CD14-positive monocyte (primary cell): Measurements from ENCODE around the gene MOV10. TPM values are rescaled to one million over a fixed set of nuclear protein-coding genes. Genes with fewer than 3 reads are reported as not detected.

Source experiments
- DNase-seq, 3 donors: peaks; one replicate each; pipeline ENCODE4 v3.0.0-alpha.2; 2011 to 2022
- H2AFZ ChIP-seq: 2 replicates; pipeline ENCODE4 v1.6.0; 2012; ENCODE audit warnings: mild to moderate bottlenecking, low read depth, low read length, inconsistent platforms; ENCODE audit not compliant: insufficient read depth, poor library complexity, severe bottlenecking
- H3K27ac ChIP-seq, 2 donors: 1 replicate in 1 of 2; 2 replicates in 1 of 2; pipeline ENCODE4 v1.5.1; 2012 to 2013; ENCODE audit warnings: low read length in 2 of 2, control low read depth in 1 of 2, inconsistent platforms in 1 of 2, low read depth in 1 of 2, mild to moderate bottlenecking in 1 of 2
- H3K27me3 ChIP-seq, 2 donors: one replicate each; pipeline versions ENCODE4 v1.6.0 to v1.6.1; 2011 to 2013; ENCODE audit warnings: low read length in 2 of 2; ENCODE audit not compliant: control insufficient read depth in 2 of 2, insufficient read depth in 2 of 2
- H3K36me3 ChIP-seq, 2 donors: replicated peaks in 1 of 2; 1 replicate in 1 of 2; 2 replicates in 1 of 2; pipeline versions ENCODE4 v1.5.1 to v1.6.1; 2012 to 2013; ENCODE audit warnings: low read length in 2 of 2, control low read depth in 1 of 2, inconsistent platforms in 1 of 2, mild to moderate bottlenecking in 1 of 2; ENCODE audit not compliant: insufficient read depth in 2 of 2, control insufficient read depth in 1 of 2
- H3K4me1 ChIP-seq, 2 donors: 1 replicate in 1 of 2; 2 replicates in 1 of 2; pipeline versions ENCODE4 v1.5.1 to v1.6.1; 2012 to 2013; ENCODE audit warnings: low read length in 2 of 2, control low read depth in 1 of 2, inconsistent platforms in 1 of 2, mild to moderate bottlenecking in 1 of 2, moderate library complexity in 1 of 2; ENCODE audit not compliant: insufficient read depth in 2 of 2, control insufficient read depth in 1 of 2
- H3K4me2 ChIP-seq: replicated peaks from 2 replicates; pipeline ENCODE3; 2012; ENCODE audit warnings: low read length, moderate library complexity, mild to moderate bottlenecking; ENCODE audit not compliant: poor library complexity, severe bottlenecking; ENCODE audit errors: extremely low read depth
- H3K4me3 ChIP-seq, 3 experiments: fragments of 200-600 bp in 1 of 3; sonication (generic) in 1 of 3; replicated peaks in 1 of 3; 1 replicate in 2 of 3; 2 replicates in 1 of 3; pipeline ENCODE4 v1.5.1; 2011 to 2013; ENCODE audit warnings: low read length in 3 of 3, mild to moderate bottlenecking in 3 of 3, control low read depth in 2 of 3, low read depth in 2 of 3, inconsistent platforms in 1 of 3, moderate library complexity in 1 of 3
- H3K79me2 ChIP-seq: 2 replicates; pipeline ENCODE4 v1.6.0; 2012; ENCODE audit warnings: mild to moderate bottlenecking, control low read depth, inconsistent platforms, low read length, moderate library complexity; ENCODE audit not compliant: insufficient read depth
- H3K9ac ChIP-seq: 2 replicates; pipeline ENCODE4 v1.6.0; 2017; ENCODE audit warnings: low read length, mild to moderate bottlenecking; ENCODE audit not compliant: insufficient read depth, poor library complexity, severe bottlenecking
- H3K9me3 ChIP-seq, 2 donors: replicated peaks in 1 of 2; 1 replicate in 1 of 2; 2 replicates in 1 of 2; pipeline versions ENCODE4 v1.5.1 to v1.6.1; 2012 to 2013; ENCODE audit warnings: low read length in 2 of 2, control low read depth in 1 of 2; ENCODE audit not compliant: control insufficient read depth in 1 of 2, insufficient read depth in 1 of 2
- H4K20me1 ChIP-seq: 2 replicates; pipeline ENCODE4 v1.6.0; 2012; ENCODE audit warnings: mild to moderate bottlenecking, low read length, control low read depth, moderate library complexity; ENCODE audit not compliant: insufficient read depth
- H3K27ac Mint-ChIP-seq, 7 donors: one replicate each; pipeline ENCODE4 v1.8.0; 2020; ENCODE audit warnings: mild to moderate bottlenecking in 7 of 7, mixed read lengths in 7 of 7, moderate library complexity in 6 of 7, inconsistent platforms in 2 of 7
- H3K27me3 Mint-ChIP-seq, 3 donors: one replicate each; pipeline ENCODE4 v1.8.0; 2021 to 2022; ENCODE audit warnings: low read depth in 3 of 3, mild to moderate bottlenecking in 3 of 3, mixed read lengths in 3 of 3, moderate library complexity in 3 of 3, inconsistent platforms in 1 of 3
- H3K36me3 Mint-ChIP-seq, 2 donors: one replicate each; pipeline ENCODE4 v1.8.0; 2020; ENCODE audit warnings: mixed read lengths in 2 of 2, inconsistent platforms in 1 of 2, mild to moderate bottlenecking in 1 of 2
- H3K4me1 Mint-ChIP-seq: one replicate; pipeline ENCODE4 v1.8.0; 2020; ENCODE audit warnings: mild to moderate bottlenecking, mixed read lengths
- H3K4me3 Mint-ChIP-seq, 2 donors: one replicate each; pipeline ENCODE4 v1.8.0; 2020; ENCODE audit warnings: mild to moderate bottlenecking in 2 of 2, mixed read lengths in 2 of 2, moderate library complexity in 1 of 2
- H3K9me3 Mint-ChIP-seq, 7 donors: one replicate each; pipeline ENCODE4 v1.8.0; 2020 to 2022; ENCODE audit warnings: mixed read lengths in 7 of 7, mild to moderate bottlenecking in 6 of 7, moderate library complexity in 6 of 7, inconsistent platforms in 2 of 7
- CTCF ChIP-seq: fragments of 200-600 bp; IDR thresholded peaks from one replicate; pipeline ENCODE4 v1.8.0; 2022; ENCODE audit warnings: antibody characterized with exemption, mild to moderate bottlenecking
- WGBS: methylation state at CpG from one replicate; pipeline ENCODE4 v1.1.5; 2013; ENCODE audit warnings: missing lambda C conversion rate; ENCODE audit not compliant: insufficient coverage; 5-methylcytosine and 5-hydroxymethylcytosine counted together
- intact Hi-C, 2 donors: fragments of 100-400 bp; cut with micrococcal nuclease; formaldehyde crosslinking; loops; one replicate each; pipeline versions ENCODE4 v1.15.0 to v1.15.1; 2023
- polyA plus RNA-seq, 3 donors: library from polyadenylated mRNA; depleted of rRNA in 1 of 3; unstranded in 2 of 3; stranded (reverse) in 1 of 3; fragments of 300-500 nt in 2 of 3; fragments of >200 nt in 1 of 3; fragmentation: Illumina TruSeq in 2 of 3; gene quantifications; 1 replicate in 2 of 3; 2 replicates in 1 of 3; pipeline ENCODE4 v1.2.3, GENCODE V29; 2012 to 2021

Gene MOV10
- polyA plus RNA-seq, 3 donors = 12.0 to 61.2 (median 13.6) TPM

- Histone ChIP-seq H3K27me3 (no peaks in the 10 kb centered on the region), H3K4me3 (no peak overlapping the region), H3K36me3 (peaks cover 3 to 60% of the 10 kb centered on the region in 2 donors), H3K9ac (no peak overlapping the region), H3K27ac (no peak overlapping the region), H2AFZ (no peak overlapping the region), H3K79me2 (no peaks in the 10 kb centered on the region), H3K4me1 (no peaks in the 10 kb centered on the region), H3K4me2 (no peak overlapping the region), H4K20me1 (no peaks in the 10 kb centered on the region), H3K9me3 (no peaks in the 10 kb centered on the region)
- Mint-ChIP-seq H3K27ac (no peak overlapping the region), H3K9me3 (peaks cover 0 to 3% (median 0%) of the 10 kb centered on the region in 7 donors), H3K36me3 (peaks cover 3 to 16% of the 10 kb centered on the region in 2 donors), H3K4me3 (no peak overlapping the region), H3K4me1 (no peaks in the 10 kb centered on the region), H3K27me3 (peaks cover 0 to 1% (median 0%) of the 10 kb centered on the region in 3 donors)
- DNase-seq = no peak
- TF ChIP-seq CTCF = no peak
- 100% methylated on average over 4 of the region's 6 CpGs for WGBS
- intact Hi-C loops = no loop called here
These were observed 19.4 kb downstream of the MOV10 start for GRCh38 chr1:112693821-112694220.

GRCh38 chr1:112694363-112694929 is 20.0 kb downstream of the MOV10 start:
- no peaks in the 10 kb centered on the region for H3K9me3 ChIP-seq
- H3K4me2 ChIP-seq = no peak overlapping the region
- H4K20me1 ChIP-seq = no peaks in the 10 kb centered on the region
- Mint-ChIP-seq H3K4me3 (no peak overlapping the region), H3K4me1 (peaks cover 2% of the 10 kb centered on the region), H3K27me3 (peaks cover 0 to 1% (median 0%) of the 10 kb centered on the region in 3 donors), H3K27ac (peak overlapping the region in 1 of 7 donors; percentile 62), H3K36me3 (peaks cover 4 to 20% of the 10 kb centered on the region in 2 donors), H3K9me3 (peaks cover 0 to 2% (median 0%) of the 10 kb centered on the region in 7 donors)
- H3K4me1 ChIP-seq = peaks cover 0 to under 1% of the 10 kb centered on the region in 2 donors
- intact Hi-C loops = no loop called here
- H3K27me3 ChIP-seq = no peaks in the 10 kb centered on the region
- peaks cover 3 to 61% of the 10 kb centered on the region in 2 donors for H3K36me3 ChIP-seq
- no peaks in the 10 kb centered on the region for H3K79me2 ChIP-seq
- no peak overlapping the region for H3K4me3 ChIP-seq
- no peak overlapping the region for H2AFZ ChIP-seq
- no peak overlapping the region for H3K9ac ChIP-seq
- no peak for TF ChIP-seq CTCF
- DNase-seq = no peak
- WGBS = 94% methylated on average over 12 of the region's 15 CpGs
- no peak overlapping the region for H3K27ac ChIP-seq
